Loucy (cell line): Measurements from ENCODE around the gene SUMO2.

Experiments
- H2AFZ ChIP-seq: fragments of 200-600 bp; sonication (generic); 2 replicates; pipeline ENCODE4 v1.6.0; 2016; ENCODE audit warnings: antibody characterized with exemption, mild to moderate bottlenecking, low read length, moderate library complexity
- H3F3A ChIP-seq: fragments of 200-600 bp; 2 replicates; pipeline ENCODE4 v1.6.0; 2016; ENCODE audit warnings: antibody characterized with exemption, low read depth, mild to moderate bottlenecking
- H3K27me3 ChIP-seq: fragments of 200-600 bp; sonication (generic); 2 replicates; pipeline ENCODE4 v1.6.1; 2014; ENCODE audit warnings: low read length, mild to moderate bottlenecking; ENCODE audit not compliant: insufficient read depth, poor library complexity, severe bottlenecking
- H3K36me3 ChIP-seq: fragments of 200-600 bp; sonication (generic); 2 replicates; pipeline ENCODE4 v1.6.1; 2016; ENCODE audit warnings: low read length; ENCODE audit not compliant: insufficient read depth
- H3K4me1 ChIP-seq: fragments of 200-600 bp; sonication (generic); 2 replicates; pipeline ENCODE4 v1.5.1; 2014; ENCODE audit warnings: low read length, mild to moderate bottlenecking; ENCODE audit not compliant: insufficient read depth, poor library complexity, severe bottlenecking
- H3K4me2 ChIP-seq: fragments of 200-600 bp; sonication (generic); 2 replicates; pipeline ENCODE4 v1.6.0; 2014; ENCODE audit warnings: antibody characterized with exemption, low read length, low read depth, mild to moderate bottlenecking; ENCODE audit not compliant: poor library complexity, severe bottlenecking
- H3K4me3 ChIP-seq: fragments of 200-600 bp; sonication (generic); 2 replicates; pipeline ENCODE4 v1.5.1; 2014; ENCODE audit warnings: low read length, mild to moderate bottlenecking, mixed read lengths; ENCODE audit not compliant: poor library complexity, severe bottlenecking
- H3K79me2 ChIP-seq: fragments of 200-600 bp; sonication (generic); 2 replicates; pipeline ENCODE4 v1.6.1; 2014; ENCODE audit warnings: low read length; ENCODE audit not compliant: insufficient read depth
- H3K9ac ChIP-seq: fragments of 200-600 bp; sonication (generic); 2 replicates; pipeline ENCODE4 v1.6.0; 2014; ENCODE audit warnings: mild to moderate bottlenecking, low read depth, low read length, moderate library complexity; ENCODE audit not compliant: poor library complexity, severe bottlenecking
- H3K9me2 ChIP-seq: fragments of 200-600 bp; sonication (generic); replicated peaks from 2 replicates; pipeline ENCODE4 v1.6.1; 2016; ENCODE audit warnings: low read depth, low read length, mixed read lengths
- H3K9me3 ChIP-seq: fragments of 200-600 bp; sonication (generic); 2 replicates; pipeline ENCODE4 v1.6.1; 2014; ENCODE audit warnings: mild to moderate bottlenecking, antibody characterized with exemption, low read length, low read depth; ENCODE audit not compliant: insufficient read depth
- H4K20me1 ChIP-seq: fragments of 200-600 bp; sonication (generic); 2 replicates; pipeline ENCODE4 v1.6.0; 2014; ENCODE audit warnings: antibody characterized with exemption, low read length, mild to moderate bottlenecking; ENCODE audit not compliant: insufficient read depth, poor library complexity, severe bottlenecking
- CTCF ChIP-seq: fragments of 200-600 bp; sonication (generic); conservative IDR thresholded peaks from 2 replicates; pipeline ENCODE4 v1.5.1; 2014; ENCODE audit warnings: mild to moderate bottlenecking, antibody characterized with exemption, low read length
- EZH2phosphoT487 ChIP-seq: fragments of 200-600 bp; IDR thresholded peaks from 2 replicates; pipeline ENCODE4 v1.6.1; 2018; ENCODE audit warnings: antibody characterized with exemption, mild to moderate bottlenecking, moderate library complexity, borderline replicate concordance

Gene SUMO2

DNA sequence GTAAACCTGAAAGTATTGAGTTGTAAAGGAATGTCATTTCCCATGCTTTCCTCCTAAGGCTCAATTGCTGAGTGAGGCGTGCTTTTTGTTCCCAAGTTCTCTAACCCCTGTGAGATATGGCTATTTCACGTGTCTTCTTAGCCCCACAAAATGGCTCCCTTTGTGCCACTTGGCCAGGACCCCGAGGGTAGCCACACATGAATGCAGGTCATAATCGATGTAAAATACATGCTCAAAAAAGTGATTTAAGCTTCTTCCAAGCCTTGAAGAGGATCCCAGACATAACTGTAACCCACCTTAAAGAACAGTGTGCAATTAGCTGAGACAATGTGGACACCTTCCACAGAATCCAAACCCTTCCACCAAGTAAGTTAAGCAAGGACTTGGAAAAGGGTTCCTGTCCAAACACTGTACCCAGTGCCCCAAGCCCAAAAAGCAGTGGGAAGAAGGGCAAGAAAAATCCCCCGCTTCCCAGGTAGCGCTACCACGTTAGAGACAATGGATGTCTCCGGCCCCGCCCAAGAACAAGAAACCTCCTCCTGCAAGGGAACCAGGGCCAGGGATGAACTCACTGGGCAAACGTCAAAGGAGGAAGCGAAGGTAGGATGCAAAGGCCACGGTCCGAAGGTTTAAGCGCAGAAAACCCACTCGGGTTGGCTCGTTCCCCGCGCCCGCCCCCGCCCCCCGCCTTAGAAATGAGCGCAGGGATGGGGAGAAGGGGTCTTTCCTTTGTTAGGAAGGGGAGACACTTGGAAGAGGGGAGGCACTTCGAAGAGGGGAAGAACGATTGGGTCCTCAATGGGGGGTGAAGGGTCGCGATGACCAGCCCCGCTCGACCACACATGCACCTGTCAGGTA, 29.6 kb downstream of the SUMO2 start:
- H3K36me3 ChIP-seq: peaks cover 9% of the 10 kb centered on the region; the same call in 1 of the 2 replicates
- H3K9me3 ChIP-seq: no peaks in the 10 kb centered on the region
- H3K9ac ChIP-seq: peak overlapping the region; percentile 96
- H4K20me1 ChIP-seq: peaks cover 53% of the 10 kb centered on the region
- H3K4me1 ChIP-seq: peaks cover 40% of the 10 kb centered on the region
- no peaks in the 10 kb centered on the region for H3F3A ChIP-seq
- peak overlapping the region; percentile 92 for H3K4me3 ChIP-seq
- TF ChIP-seq EZH2phosphoT487 (no peak), CTCF (no peak)
- peak overlapping the region; percentile 85 for H3K4me2 ChIP-seq
- H3K79me2 ChIP-seq: peaks cover 61% of the 10 kb centered on the region
- no peaks in the 10 kb centered on the region for H3K9me2 ChIP-seq
- no peak overlapping the region for H2AFZ ChIP-seq
- H3K27me3 ChIP-seq: no peaks in the 10 kb centered on the region

DNA sequence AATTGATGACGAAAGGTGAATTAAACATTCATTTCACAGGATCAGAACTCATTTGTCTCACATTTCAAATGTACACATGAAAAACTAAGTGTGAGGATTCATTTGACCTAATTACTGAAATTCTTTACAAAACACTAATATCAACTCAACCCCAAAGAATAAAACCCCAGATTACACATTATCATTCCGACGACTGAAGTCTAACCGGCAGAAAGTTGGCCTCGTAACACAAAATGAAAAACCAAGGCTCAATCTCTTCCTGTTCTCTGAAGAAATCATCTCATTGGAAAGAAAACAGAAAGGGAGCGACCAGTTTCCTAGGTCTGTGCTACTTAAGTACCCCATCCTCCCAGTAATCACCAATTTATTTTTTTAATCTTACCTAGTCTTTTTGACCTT, 30.2 kb downstream of the SUMO2 start:
- H3K27me3 ChIP-seq: no peaks in the 10 kb centered on the region
- no peaks in the 10 kb centered on the region for H3F3A ChIP-seq
- H3K79me2 ChIP-seq: peaks cover 68% of the 10 kb centered on the region
- peak overlapping the region; percentile 85 for H3K4me2 ChIP-seq
- no peaks in the 10 kb centered on the region for H3K9me2 ChIP-seq
- H3K9me3 ChIP-seq: no peaks in the 10 kb centered on the region
- H3K36me3 ChIP-seq: peaks cover 15% of the 10 kb centered on the region; the same call in 1 of the 2 replicates
- peaks cover 46% of the 10 kb centered on the region for H3K4me1 ChIP-seq
- no peak overlapping the region for H2AFZ ChIP-seq
- H3K4me3 ChIP-seq: peak overlapping the region; percentile 92
- H4K20me1 ChIP-seq: peaks cover 60% of the 10 kb centered on the region
- TF ChIP-seq CTCF (no peak), EZH2phosphoT487 (no peak)
- peak overlapping the region; percentile 96 for H3K9ac ChIP-seq

- no peaks in the 10 kb centered on the region for H3F3A ChIP-seq
- peak overlapping the region; percentile 96 for H3K9ac ChIP-seq
- no peaks in the 10 kb centered on the region for H3K9me2 ChIP-seq
- peak overlapping the region; percentile 85 for H3K4me2 ChIP-seq
- no peaks in the 10 kb centered on the region for H3K27me3 ChIP-seq
- H4K20me1 ChIP-seq: peaks cover 66% of the 10 kb centered on the region
- H3K4me1 ChIP-seq: peaks cover 50% of the 10 kb centered on the region
- no peaks in the 10 kb centered on the region for H3K9me3 ChIP-seq
- H3K36me3 ChIP-seq: peaks cover 21% of the 10 kb centered on the region; the same call in 1 of the 2 replicates
- H3K79me2 ChIP-seq: peaks cover 73% of the 10 kb centered on the region
- H3K4me3 ChIP-seq: peak overlapping the region; percentile 92
- TF ChIP-seq EZH2phosphoT487: no peak
- no peak for TF ChIP-seq CTCF
- H2AFZ ChIP-seq: no peak overlapping the region
Observed at GRCh38 chr17:75151930-75152329, 30.8 kb downstream of the SUMO2 start.
